ENCODE data around the gene SRF.
"Not testable (repeated sequence)": the region's sequence is repeated elsewhere in the genome, so short reads cannot be mapped to it uniquely, and the experiment has no call there.

The SRF gene

DNA sequence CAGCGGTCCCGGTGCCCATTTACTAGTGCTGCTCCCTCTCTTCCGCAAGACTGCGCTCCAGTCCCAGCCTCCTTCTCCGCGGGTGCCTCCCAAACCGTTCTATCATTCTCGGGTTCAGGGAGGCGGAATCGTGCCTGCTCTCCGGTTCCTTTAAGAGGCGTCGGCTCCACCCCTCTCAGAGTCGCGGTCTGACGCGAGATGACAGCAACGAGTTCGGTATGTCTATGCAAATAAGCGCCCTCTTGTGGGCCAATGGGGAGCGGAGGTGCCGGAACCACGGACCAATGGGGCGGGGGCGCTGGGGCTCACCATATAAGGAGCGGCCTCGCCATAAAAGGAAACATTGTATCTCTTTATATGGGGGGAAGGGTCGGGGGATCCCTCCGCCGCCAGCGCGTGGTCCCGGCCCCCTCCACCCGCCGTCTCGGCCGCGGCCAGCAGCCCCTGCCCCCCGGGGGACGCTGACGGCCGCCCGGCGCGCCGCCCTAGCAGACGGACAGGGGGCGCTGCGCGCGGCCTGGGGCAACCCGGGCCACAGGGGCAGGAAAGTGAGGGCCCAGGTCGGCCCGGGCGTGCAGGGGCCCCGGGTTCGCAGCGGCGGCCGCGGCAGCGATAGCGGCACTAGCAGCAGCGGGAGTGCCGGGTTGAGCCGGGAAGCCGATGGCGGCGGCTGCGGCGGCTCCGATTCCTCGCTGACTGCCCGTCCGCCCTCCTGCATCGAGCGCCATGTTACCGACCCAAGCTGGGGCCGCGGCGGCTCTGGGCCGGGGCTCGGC, at the start of gene SRF:
Gene SRF (plus strand): TSS at position 339 of the 776 bp plus-strand sequence. CDS start 388 bp downstream, at position 727.
- peak; percentile 97 to 98 (median 98) for DNase-seq (ENCODE audit: low read depth in 3 of 3)

DNA sequence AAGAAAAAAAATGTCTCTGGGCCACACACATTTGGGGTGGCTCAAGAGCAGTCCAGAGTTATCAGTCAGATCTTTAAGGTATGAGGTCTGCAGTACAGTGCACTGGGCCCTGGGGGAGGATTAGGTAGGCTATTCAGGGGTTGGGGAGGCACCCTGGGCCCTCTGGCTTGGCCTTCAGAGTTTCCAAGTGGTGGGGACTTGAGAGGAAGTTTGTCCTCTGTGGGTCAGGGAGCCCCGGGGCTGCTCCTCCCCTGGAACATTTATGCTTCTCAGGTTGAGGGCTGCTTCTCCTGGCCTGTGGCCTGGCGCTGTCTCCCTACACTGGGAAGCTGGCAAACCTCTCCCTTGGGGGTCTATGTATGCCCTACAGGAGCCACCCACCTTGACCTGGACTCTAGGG, 48.9 kb upstream of the SRF start:
- DNase-seq (ENCODE audit: low read depth in 3 of 3) = no peak

DNA sequence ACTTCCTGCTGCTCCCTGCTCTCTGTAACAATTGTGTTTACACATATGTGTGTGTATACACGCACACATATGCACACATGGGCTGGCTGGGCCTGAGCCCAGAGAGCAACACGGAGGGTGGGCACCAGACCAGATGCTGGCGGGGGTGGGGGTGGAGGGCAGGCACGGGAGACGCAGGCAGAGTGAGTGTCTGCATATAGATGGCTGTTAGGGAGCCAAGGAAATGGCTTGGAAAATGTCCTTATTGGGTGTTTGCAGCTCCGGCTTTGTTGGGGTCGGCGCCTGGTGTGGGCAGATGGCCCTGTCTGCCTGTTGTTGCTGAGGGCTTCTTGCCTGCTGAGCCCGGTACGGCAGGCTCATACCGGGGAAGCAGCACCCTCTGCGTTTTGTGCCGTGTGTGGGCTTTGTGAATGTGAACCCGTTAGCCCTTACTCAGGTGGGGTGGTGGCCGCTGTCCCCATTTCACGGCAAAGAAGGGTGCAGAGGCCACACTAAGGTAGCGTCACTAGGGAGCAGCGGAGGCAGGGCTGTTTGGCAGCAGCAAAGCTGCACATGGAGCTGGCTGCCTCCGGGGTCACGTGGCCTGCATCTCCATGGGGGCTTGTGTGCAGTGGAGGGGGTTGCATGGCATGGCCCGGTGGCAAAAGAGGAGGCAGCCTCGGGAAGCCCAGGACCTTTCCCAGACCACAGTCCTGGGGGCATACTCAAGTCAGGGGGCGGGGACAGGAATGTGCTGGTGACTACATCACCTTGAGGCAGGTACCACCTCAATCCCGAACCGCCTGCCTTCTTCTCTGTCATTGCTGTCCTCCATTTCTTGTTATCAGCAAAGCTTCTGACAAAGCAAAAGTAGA, 47.4 kb upstream of the SRF start:
- DNase-seq (ENCODE audit: low read depth in 3 of 3) = no peak

DNA sequence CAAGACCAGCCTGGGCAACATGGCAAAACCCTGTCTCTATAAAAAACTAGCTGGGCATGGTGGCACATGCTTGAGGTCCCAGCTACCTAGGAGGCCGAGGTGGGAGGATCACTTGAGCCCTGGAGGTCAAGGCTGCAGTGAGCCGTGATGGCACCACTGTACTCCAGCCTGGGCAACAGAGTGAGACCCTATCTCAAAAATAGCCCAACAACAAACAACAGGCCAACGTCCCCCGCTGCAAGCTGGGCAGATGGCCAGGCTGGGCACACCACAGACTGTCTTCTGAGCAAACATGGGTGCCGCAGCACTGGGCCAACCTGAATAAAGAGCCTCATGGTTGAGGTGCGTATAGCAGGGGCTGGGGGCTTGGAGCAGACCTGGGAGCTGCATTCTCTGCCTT, 46.6 kb upstream of the SRF start:
- no peak for DNase-seq (ENCODE audit: low read depth in 3 of 3)

DNA sequence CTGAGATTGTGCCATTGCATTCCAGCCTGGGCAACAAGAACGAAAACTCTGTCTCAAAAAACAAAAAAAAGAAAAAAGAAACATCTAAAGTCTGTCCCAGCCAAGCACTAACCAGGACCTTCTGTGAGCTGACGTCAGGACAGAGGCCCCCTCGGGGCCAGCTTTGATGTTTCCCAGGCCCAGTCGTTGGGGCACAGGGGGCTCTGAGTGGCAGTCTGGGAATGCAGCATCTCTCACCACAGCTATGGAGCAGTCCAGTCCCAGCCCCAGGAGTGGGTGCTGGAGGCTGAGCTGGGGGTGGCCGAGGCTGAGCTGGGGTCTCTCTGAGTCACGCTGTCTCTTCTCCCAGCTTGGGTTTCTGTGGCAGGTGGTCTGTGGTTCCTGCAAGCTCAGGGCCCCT, 46.0 kb upstream of the SRF start:
- no peak for DNase-seq (ENCODE audit: low read depth in 3 of 3)

DNA sequence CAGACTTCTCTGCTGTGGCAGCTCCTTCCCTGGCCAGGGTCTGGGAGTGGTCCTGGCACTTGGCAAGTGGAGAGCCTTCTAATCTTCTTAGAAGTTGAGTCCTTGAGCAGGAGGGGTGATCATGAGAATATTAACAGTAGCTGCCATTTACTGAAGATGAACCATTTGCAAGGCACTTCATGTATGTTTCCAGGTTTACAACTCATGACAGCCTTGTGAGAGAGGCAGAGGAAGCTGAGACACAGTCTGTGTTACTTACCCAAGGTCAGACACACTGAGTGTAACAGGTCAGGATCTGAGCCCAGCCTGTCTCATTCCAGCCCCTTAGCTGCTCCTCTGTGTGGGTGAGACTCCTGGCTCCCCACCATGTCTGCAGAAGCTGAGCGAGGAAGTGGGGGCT, 45.5 kb upstream of the SRF start:
- no peak for DNase-seq (ENCODE audit: low read depth in 3 of 3)

DNA sequence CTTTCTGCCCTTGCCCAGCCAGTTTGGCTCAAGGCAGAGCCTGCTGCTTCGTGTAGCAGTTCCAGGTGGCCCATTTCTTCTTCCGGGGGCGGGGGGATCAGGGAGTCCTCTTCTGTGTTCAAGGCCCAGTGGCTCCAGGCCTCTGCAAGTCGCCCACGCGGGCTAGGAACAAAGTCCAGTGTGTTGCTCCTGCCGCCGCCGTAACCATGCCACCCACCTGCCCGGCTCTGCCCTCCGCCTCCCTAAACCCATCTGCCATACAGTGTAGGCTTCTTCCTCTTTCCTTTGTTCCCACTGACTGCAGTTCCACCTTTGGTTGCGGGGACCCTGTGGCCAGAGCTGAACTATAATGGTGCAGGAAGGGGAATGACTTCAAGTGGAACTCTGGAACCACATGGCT, 43.9 kb upstream of the SRF start:
- no peak for DNase-seq (ENCODE audit: low read depth in 3 of 3)

DNA sequence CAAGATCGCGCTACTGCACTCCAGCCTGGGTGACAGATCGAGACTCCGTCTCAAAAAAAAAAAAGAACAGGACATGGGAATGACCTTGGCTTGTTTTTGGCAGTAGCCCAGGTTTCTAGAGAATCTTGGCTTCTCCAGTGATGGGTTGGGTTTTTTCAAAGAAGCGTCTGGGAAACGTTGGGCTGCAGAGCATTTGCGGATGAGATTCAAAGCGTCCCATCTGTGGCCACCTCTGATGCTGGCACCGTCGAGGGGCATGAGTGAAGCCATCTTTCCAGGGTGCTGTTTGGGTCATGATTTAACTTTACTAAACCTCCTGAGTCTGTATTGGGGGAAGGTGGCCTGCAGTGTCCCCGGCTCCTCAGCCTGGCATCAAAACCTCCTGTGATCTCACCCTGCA, 43.2 kb upstream of the SRF start:
- DNase-seq (ENCODE audit: low read depth in 3 of 3) = no peak

DNA sequence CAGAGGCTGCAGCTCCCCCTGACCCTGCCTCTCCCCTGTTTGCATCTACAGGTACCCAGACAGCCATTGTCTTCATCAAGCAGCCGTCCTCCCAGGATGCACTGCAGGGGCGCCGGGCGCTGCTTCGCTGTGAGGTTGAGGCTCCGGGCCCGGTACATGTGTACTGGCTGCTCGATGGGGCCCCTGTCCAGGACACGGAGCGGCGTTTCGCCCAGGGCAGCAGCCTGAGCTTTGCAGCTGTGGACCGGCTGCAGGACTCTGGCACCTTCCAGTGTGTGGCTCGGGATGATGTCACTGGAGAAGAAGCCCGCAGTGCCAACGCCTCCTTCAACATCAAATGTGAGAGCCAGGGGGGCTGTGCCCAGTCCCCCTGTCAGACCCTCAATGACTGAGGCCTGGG, 42.1 kb upstream of the SRF start:
- DNase-seq (ENCODE audit: low read depth in 3 of 3) = no peak

DNA sequence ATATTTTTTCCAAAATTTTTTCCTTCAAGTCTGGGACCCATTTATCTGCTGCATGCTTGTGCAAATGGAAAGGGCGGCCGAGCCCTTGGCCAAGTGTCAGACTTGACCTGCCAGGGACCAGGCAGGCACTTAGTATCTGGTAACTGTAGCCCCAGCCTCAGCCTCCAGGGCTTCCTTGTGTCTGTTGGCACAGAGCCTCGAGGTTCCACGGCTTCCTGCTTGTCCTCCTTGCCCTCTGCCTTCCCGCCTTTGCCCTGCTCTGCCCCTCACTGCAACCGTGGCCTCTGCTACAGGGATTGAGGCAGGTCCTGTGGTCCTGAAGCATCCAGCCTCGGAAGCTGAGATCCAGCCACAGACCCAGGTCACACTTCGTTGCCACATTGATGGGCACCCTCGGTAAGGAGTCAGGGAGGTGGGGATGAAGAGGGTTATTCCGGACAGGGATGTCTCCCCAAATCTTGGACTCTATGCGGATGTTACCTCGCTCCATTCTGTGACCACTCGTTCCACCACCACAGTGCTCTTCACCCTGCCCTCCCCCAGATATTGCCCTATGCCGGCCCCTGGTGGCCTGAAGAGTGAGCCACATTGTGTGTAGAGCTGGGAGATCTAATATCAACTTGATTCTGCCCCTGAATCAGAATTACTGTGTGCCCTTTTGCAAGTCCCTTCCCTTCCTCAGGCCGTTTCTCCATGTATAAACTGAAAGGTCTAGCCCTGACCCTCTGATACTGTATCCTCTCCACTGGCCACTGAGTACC, 41.5 kb upstream of the SRF start:
- no peak for DNase-seq (ENCODE audit: low read depth in 3 of 3)

DNA sequence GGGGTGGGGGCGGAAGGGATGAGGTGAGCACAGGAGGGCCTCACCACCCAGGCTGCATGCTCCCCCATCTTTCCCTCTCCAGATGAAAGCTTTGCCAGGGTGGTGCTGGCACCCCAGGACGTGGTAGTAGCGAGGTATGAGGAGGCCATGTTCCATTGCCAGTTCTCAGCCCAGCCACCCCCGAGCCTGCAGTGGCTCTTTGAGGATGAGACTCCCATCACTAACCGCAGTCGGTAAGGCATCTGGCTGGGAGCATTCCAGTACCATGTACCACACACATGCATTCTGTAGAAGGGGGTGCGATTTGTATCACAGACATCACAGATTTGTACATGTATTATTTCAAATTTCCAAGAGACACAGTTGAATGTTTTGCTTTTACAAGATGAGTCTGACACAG, 40.6 kb upstream of the SRF start:
- DNase-seq (ENCODE audit: low read depth in 3 of 3) = no peak

DNA sequence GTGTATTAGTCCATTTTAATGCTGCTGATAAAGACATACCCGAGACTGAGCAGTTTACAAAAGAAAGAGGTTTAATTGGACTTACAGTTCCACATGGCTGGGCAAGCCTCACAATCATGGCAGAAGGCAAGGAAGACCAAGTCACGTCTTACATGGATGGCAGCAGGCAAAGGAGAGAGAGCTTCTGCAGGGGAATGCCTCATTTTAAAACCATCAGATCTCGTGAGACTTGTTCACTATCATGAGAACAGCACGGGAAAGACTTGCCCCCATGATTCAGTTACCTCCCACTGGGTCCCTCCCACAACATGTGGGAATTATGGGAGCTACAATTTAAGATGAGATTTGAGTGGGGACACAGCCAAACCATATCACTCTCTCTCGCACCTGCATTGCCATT, 39.7 kb upstream of the SRF start:
- DNase-seq (ENCODE audit: low read depth in 3 of 3) = not testable (repeated sequence)

DNA sequence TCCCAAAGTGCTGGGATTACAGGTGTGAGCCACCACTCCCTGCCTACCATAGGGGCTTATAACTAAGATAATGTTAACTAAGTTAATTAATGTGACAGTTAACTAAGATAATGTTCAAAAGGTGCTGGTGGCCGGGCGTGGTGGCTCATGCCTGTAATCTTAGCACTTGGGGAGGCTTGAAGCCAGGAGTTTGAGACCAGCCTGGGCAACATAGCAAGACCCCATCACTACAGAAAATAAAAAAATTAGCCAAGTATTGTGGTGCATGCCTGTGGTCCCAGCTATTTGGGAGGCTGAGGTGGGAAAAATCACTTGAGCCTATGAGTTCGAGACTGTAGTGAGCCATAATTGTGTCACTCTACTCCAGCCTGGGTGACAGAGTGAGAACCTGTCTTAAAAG, 32.8 kb upstream of the SRF start:
- DNase-seq (ENCODE audit: low read depth in 3 of 3) = no peak

DNA sequence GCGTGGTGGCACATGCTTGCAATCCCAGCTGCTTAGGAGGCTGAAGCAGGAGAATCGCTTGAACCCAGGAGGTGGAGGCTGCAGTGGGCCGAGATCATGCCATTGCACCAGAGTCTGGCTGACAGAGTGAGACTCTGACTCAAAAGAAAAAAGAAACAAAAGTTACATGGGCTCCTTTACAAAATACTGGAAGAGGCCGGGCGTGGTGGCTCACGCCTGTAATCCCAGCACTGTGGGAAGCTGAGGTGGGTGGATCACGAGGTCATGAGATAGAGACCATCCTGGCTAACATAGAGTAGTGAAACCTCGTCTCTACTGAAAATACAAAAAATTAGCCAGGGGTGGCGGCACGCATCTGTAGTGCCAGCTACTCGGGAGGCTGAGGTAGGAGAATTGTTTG, 31.1 kb upstream of the SRF start:
- not testable (repeated sequence) for DNase-seq (ENCODE audit: low read depth in 3 of 3)

DNA sequence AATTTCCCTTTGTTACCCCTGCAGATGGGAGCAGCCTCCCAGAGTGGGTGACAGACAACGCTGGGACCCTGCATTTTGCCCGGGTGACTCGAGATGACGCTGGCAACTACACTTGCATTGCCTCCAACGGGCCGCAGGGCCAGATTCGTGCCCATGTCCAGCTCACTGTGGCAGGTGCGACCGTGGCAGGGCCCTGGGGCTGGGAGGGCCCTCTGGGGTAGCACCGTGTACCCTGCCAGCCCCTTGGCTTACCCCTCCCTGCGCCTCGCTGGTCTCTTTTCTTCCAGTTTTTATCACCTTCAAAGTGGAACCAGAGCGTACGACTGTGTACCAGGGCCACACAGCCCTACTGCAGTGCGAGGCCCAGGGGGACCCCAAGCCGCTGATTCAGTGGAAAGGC, 29.4 kb upstream of the SRF start:
- DNase-seq (ENCODE audit: low read depth in 3 of 3) = no peak

DNA sequence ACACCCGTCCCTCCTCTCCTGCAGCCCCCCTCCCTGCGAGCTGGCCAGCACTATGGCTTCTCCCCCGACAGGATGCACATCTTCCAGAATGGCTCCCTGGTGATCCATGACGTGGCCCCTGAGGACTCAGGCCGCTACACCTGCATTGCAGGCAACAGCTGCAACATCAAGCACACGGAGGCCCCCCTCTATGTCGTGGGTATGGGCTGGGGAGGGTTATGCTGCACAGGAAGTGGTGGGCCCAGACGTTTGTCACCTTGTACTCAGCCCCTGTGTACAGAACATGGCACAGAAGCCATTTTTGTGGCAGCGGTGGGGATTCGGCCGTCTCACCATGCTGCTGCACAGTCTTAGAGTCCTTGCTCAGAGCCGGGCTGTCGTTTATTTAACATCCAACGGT, 29.0 kb upstream of the SRF start:
- DNase-seq (ENCODE audit: low read depth in 3 of 3) = no peak

DNA sequence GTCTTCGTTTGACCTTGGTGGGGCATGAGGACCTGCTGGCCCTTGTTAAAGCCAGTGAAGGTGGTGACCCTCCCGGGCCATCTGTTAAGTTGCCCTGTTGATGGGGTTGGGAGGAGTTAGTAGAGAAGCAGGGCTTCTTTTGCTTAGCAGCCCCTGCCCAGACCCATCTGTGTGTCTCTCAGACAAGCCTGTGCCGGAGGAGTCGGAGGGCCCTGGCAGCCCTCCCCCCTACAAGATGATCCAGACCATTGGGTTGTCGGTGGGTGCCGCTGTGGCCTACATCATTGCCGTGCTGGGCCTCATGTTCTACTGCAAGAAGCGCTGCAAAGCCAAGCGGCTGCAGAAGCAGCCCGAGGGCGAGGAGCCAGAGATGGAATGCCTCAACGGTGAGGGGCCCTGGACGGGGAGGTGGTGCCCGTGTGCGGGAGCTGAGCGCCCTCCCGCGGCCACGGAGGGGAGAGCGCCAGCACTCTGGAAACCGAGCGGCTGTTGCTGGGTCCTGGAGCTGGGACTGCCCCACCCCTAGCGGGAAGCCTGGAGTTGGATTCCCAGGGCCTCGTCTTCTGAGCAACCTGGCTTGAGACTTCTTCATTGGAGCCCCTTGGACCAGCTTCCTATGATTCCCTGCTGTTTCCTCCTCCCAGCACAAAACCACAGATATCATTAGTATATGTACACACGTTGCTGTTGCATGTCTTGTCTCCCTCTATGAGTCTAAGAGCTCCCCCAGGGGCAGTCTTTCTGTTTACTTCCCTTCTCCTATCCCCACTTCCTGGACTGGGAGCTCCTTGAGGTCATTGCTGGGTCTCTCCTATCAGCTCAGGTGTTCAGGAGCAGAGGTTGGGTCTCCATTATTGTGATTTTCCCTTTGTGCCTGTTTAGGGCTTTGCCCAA, 27.6 kb upstream of the SRF start:
- DNase-seq (ENCODE audit: low read depth in 3 of 3) = peak; percentile 56 to 66 (median 61)

DNA sequence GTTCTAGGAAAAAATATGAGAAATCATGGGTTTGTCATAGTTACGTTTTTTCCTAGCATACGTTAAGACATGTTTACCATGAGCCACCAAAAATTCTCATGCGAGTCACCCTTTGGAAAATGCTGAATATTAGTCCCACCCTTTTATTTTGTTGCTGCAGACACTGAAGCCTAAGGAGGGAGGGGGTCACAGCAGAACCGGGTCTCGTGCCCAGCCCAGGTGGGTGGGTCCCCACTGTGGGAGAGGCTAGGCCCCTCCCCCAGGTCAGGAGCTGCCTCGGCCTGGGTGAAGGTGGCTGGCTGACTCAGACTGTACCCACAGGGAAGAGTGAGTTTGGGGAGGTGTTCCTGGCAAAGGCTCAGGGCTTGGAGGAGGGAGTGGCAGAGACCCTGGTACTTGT, 26.2 kb upstream of the SRF start:
- no peak for DNase-seq (ENCODE audit: low read depth in 3 of 3)

DNA sequence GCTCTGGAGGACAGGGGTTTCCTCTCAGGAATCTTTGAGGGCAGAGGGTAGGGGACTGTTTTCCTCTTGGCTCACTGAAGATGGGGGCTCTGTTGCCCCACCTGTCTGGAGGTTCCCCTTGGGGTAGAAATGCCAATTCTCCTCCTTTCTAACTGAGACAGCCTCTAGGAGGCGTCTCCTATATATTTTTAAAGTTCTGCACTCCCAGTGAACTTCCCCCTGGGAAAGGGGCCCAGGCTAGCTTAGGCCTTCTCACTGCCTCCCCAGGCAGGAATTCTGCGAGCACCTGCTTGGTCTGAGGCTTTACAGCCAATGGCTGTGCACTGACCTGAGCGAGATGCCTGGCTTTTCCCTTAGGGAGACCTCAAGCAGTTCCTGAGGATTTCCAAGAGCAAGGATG, 24.8 kb upstream of the SRF start:
- DNase-seq (ENCODE audit: low read depth in 3 of 3) = no peak

DNA sequence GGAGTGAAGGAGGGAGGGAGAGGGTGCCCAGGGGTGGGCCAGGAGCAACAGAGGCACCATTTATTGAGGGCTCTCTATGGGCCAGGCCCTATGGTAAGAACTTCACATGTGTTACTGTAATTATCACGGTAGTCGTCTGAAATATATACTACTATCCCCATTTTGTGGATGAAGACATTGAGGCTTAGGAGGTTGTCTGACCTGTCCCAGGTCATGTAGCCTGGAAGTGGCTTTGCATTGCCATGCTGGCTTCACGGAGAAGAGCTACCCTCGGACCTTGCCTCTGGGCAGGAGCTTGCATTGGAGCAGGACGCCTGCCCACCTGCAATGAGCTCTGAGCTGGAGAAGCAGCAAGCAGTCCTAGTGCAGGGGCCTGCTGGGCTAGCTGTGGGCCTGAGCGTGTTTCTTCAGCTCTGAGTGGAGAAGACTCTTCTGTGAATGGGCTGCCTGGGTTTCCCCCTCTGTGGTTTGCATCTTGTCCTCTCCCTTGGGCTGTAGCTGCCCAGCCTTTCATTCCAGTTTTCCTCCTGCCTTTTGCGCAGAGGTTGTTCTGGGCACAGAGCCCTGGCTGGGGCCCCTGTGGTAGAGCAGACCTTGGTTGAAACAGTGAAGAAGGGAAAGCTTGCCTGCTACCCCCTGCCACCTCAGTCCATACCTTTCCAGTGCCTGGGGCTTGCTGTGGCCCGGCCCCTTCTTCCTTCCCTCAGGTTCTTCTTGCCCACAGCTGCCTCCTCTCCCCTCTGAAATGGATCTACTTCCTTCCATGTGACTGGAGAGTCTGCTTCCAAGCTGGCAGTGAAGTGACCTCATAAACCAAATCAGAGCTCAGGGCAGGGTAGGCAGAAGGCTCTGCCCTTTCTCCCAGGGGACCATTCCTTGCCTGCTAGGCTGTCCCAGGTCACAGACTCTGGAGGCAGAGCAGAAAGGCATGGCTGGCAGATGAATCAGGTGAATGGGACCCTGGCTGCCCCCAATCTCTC, 24.1 kb upstream of the SRF start:
- no peak for DNase-seq (ENCODE audit: low read depth in 3 of 3)

Measured in stimulated activated CD4-positive, alpha-beta T cell treated with anti-CD3 and anti-CD28 coated beads, TNF-alpha, amount 100 ng/mL, for 48 hours (primary cell).